Caco-2 (cell line): ENCODE results near the gene FN3K. TPM values are rescaled to one million over a fixed set of nuclear protein-coding genes. Genes with fewer than 3 reads are reported as not detected.
"Not testable (repeated sequence)": the region's sequence is repeated elsewhere in the genome, so short reads cannot be mapped to it uniquely, and the experiment has no call there.

Experiments
- BruUV-seq: library from RNA; stranded (reverse); fragments of 400-500 nt; replicated peaks from 2 replicates; lab custom pipeline; 2021; lab: Mats Ljungman, UMichigan
- CTCF ChIA-PET: fragments of 300-600 bp; sonication (Branson Sonifier 250); formaldehyde crosslinking; loops from one replicate; lab custom pipeline; 2022; ENCODE audit warnings: antibody characterized with exemption; lab: Charles Lee
- POLR2A ChIA-PET: fragments of 300-600 bp; sonication (Branson Sonifier 250); formaldehyde crosslinking; loops from one replicate; lab custom pipeline; 2022; ENCODE audit warnings: antibody characterized with exemption; lab: Charles Lee
- DNase-seq, 2 experiments: peaks; one replicate each; pipeline versions ENCODE4 v3.0.0 to v3.0.0-alpha.2; 2020 to 2022
- H3K27me3 ChIP-seq: replicated peaks from 2 replicates; pipeline ENCODE4 v1.6.0; 2011; ENCODE audit warnings: low read length; ENCODE audit not compliant: control insufficient read depth, insufficient read depth
- H3K36me3 ChIP-seq: 2 replicates; pipeline ENCODE4 v1.5.1; 2011; ENCODE audit warnings: low read length; ENCODE audit not compliant: control insufficient read depth, insufficient read depth
- H3K4me1 ChIP-seq: fragments of 250-450 bp; sonication (Bioruptor Pico); 2 replicates; pipeline ENCODE4 v1.5.1; 2020; ENCODE audit warnings: mild to moderate bottlenecking
- H3K4me3 ChIP-seq: 2 replicates; pipeline ENCODE4 v1.5.1; 2011; ENCODE audit warnings: low read depth, mild to moderate bottlenecking, control low read depth, low read length
- H3K9me3 ChIP-seq: fragments of 250-450 bp; sonication (Bioruptor Pico); 2 replicates; pipeline ENCODE4 v1.5.1; 2020; ENCODE audit warnings: mild to moderate bottlenecking, moderate library complexity
- H3K27ac Mint-ChIP-seq: one replicate; pipeline ENCODE4 v1.8.0; 2022; ENCODE audit warnings: mixed read lengths; ENCODE audit not compliant: unreplicated experiment
- H3K27me3 Mint-ChIP-seq: one replicate; pipeline ENCODE4 v1.8.0; 2022; ENCODE audit warnings: mixed read lengths; ENCODE audit not compliant: insufficient read depth, unreplicated experiment
- H3K36me3 Mint-ChIP-seq: one replicate; pipeline ENCODE4 v1.8.0; 2022; ENCODE audit warnings: mild to moderate bottlenecking, mixed read lengths; ENCODE audit not compliant: insufficient read depth, unreplicated experiment
- H3K4me1 Mint-ChIP-seq: one replicate; pipeline ENCODE4 v1.8.0; 2022; ENCODE audit warnings: low read depth, mixed read lengths; ENCODE audit not compliant: unreplicated experiment
- H3K4me3 Mint-ChIP-seq: one replicate; pipeline ENCODE4 v1.8.0; 2022; ENCODE audit warnings: mild to moderate bottlenecking, moderate library complexity, mixed read lengths; ENCODE audit not compliant: unreplicated experiment
- H3K9me3 Mint-ChIP-seq: one replicate; pipeline ENCODE4 v1.8.0; 2022; ENCODE audit warnings: mixed read lengths; ENCODE audit not compliant: unreplicated experiment
- CTCF ChIP-seq, 2 experiments: fragments of 200-600 bp in 1 of 2; IDR thresholded peaks; 1 replicate in 1 of 2; 2 replicates in 1 of 2; pipeline versions ENCODE4 v1.5.1 to v1.8.0; 2011 to 2022; ENCODE audit warnings: antibody characterized with exemption in 1 of 2, control low read depth in 1 of 2, inconsistent platforms in 1 of 2, low read depth in 1 of 2, low read length in 1 of 2, mild to moderate bottlenecking in 1 of 2, moderate library complexity in 1 of 2; ENCODE audit not compliant: insufficient read depth in 1 of 2, severe bottlenecking in 1 of 2, unreplicated experiment in 1 of 2
- intact Hi-C: fragments of 100-400 bp; cut with micrococcal nuclease; formaldehyde crosslinking; loops from one replicate; pipeline ENCODE4 v1.10.0; 2022; ENCODE audit not compliant: unreplicated experiment
- total RNA-seq: library from RNA; stranded (reverse); gene quantifications from 2 replicates; pipeline ENCODE4 v1.2.3, GENCODE V29; 2022

Gene FN3K
- total RNA-seq, 1 experiment from 2014 or later, result 55.7 TPM

- H3K4me1 ChIP-seq, result no peaks in the 10 kb centered on the region
- H3K9me3 Mint-ChIP-seq, result no peaks in the 10 kb centered on the region
- intact Hi-C loops, result loop anchor here (5.0 kb wide), 1 partner anchor 100 kb away; no protein-coding TSS in a partner anchor
- peak; percentile 64 to 78 for TF ChIP-seq CTCF (IDR thresholded peaks at IDR 0.05; ENCODE audit: insufficient read depth in 1 of 2, low read depth in 1 of 2, low read length in 1 of 2, severe bottlenecking in 1 of 2, unreplicated experiment in 1 of 2)
- no peaks in the 10 kb centered on the region for H3K9me3 ChIP-seq
- no peaks in the 10 kb centered on the region for H3K27me3 Mint-ChIP-seq
- H3K27me3 ChIP-seq, result no peaks in the 10 kb centered on the region
- POLR2A ChIA-PET, result no interaction called here
- BruUV-seq, result no TSS peak
- DNase-seq, result peak; percentile 58 to 71
- H3K27ac Mint-ChIP-seq, result no peak overlapping the region
- CTCF ChIA-PET, result interaction anchor here (0.6 kb wide), 1 partner anchor 98 kb away, joined by 3 read pairs; no protein-coding TSS in a partner anchor
- H3K36me3 ChIP-seq, result peaks cover 1% of the 10 kb centered on the region; the same call in 1 of the 2 replicates
- H3K4me3 ChIP-seq, result no peak overlapping the region
- no peaks in the 10 kb centered on the region for H3K4me1 Mint-ChIP-seq
- H3K36me3 Mint-ChIP-seq, result peaks cover 54% of the 10 kb centered on the region
- no peak overlapping the region for H3K4me3 Mint-ChIP-seq
These were observed 31.8 kb downstream of the FN3K start for GRCh38 chr17:82767041-82767754.

- H3K36me3 ChIP-seq, result peaks cover 2% of the 10 kb centered on the region; the same call in 1 of the 2 replicates
These were observed 33.6 kb downstream of the FN3K start for GRCh38 chr17:82769041-82769440.

GRCh38 chr17:82772026-82772425 lies 36.6 kb downstream of the FN3K start:
- Mint-ChIP-seq H3K4me3 (no peak overlapping the region), H3K4me1 (no peaks in the 10 kb centered on the region), H3K27ac (no peak overlapping the region), H3K27me3 (no peaks in the 10 kb centered on the region), H3K9me3 (no peaks in the 10 kb centered on the region), H3K36me3 (peaks cover 56% of the 10 kb centered on the region)
- CTCF ChIA-PET, result no interaction called here
- TF ChIP-seq CTCF (IDR thresholded peaks at IDR 0.05; ENCODE audit: insufficient read depth in 1 of 2, low read depth in 1 of 2, low read length in 1 of 2, severe bottlenecking in 1 of 2, unreplicated experiment in 1 of 2), result no peak
- no TSS peak for BruUV-seq
- Histone ChIP-seq H3K36me3 (peaks cover 2% of the 10 kb centered on the region; the same call in 1 of the 2 replicates), H3K9me3 (no peaks in the 10 kb centered on the region), H3K4me1 (no peaks in the 10 kb centered on the region), H3K27me3 (no peaks in the 10 kb centered on the region), H3K4me3 (no peak overlapping the region)
- intact Hi-C loops, result no loop called here
- POLR2A ChIA-PET, result no interaction called here
- DNase-seq, result no peak

More at GRCh38 chr17:82769041-82769440, 33.6 kb downstream of the FN3K start:
- no peak overlapping the region for H3K27ac Mint-ChIP-seq
- H3K4me3 ChIP-seq, result no peak overlapping the region
- no peaks in the 10 kb centered on the region for H3K4me1 Mint-ChIP-seq
- no peak for TF ChIP-seq CTCF (IDR thresholded peaks at IDR 0.05; ENCODE audit: insufficient read depth in 1 of 2, low read depth in 1 of 2, low read length in 1 of 2, severe bottlenecking in 1 of 2, unreplicated experiment in 1 of 2)
- no peaks in the 10 kb centered on the region for H3K9me3 ChIP-seq
- no TSS peak for BruUV-seq
- H3K9me3 Mint-ChIP-seq, result no peaks in the 10 kb centered on the region
- H3K27me3 ChIP-seq, result no peaks in the 10 kb centered on the region
- intact Hi-C loops, result loop anchor here (5.0 kb wide), 1 partner anchor 102 kb away; no protein-coding TSS in a partner anchor
- no peak overlapping the region for H3K4me3 Mint-ChIP-seq
- CTCF ChIA-PET, result no interaction called here
- POLR2A ChIA-PET, result no interaction called here
- H3K27me3 Mint-ChIP-seq, result no peaks in the 10 kb centered on the region
- no peaks in the 10 kb centered on the region for H3K4me1 ChIP-seq
- H3K36me3 Mint-ChIP-seq, result peaks cover 66% of the 10 kb centered on the region
- DNase-seq, result no peak

- H3K4me1 ChIP-seq, H3K4me3 Mint-ChIP-seq, H3K4me1 Mint-ChIP-seq, CTCF ChIA-PET, H3K27me3 ChIP-seq, POLR2A ChIA-PET, H3K9me3 Mint-ChIP-seq, BruUV-seq, intact Hi-C loops, H3K36me3 ChIP-seq, H3K4me3 ChIP-seq, H3K27me3 Mint-ChIP-seq, H3K9me3 ChIP-seq, DNase-seq, H3K27ac Mint-ChIP-seq: not testable (repeated sequence)
- peaks cover 37% of the 10 kb centered on the region for H3K36me3 Mint-ChIP-seq
These were observed 39.0 kb downstream of the FN3K start for GRCh38 chr17:82774456-82774855.
